ENCODE results near the gene RASA3.

Gene RASA3

DNA sequence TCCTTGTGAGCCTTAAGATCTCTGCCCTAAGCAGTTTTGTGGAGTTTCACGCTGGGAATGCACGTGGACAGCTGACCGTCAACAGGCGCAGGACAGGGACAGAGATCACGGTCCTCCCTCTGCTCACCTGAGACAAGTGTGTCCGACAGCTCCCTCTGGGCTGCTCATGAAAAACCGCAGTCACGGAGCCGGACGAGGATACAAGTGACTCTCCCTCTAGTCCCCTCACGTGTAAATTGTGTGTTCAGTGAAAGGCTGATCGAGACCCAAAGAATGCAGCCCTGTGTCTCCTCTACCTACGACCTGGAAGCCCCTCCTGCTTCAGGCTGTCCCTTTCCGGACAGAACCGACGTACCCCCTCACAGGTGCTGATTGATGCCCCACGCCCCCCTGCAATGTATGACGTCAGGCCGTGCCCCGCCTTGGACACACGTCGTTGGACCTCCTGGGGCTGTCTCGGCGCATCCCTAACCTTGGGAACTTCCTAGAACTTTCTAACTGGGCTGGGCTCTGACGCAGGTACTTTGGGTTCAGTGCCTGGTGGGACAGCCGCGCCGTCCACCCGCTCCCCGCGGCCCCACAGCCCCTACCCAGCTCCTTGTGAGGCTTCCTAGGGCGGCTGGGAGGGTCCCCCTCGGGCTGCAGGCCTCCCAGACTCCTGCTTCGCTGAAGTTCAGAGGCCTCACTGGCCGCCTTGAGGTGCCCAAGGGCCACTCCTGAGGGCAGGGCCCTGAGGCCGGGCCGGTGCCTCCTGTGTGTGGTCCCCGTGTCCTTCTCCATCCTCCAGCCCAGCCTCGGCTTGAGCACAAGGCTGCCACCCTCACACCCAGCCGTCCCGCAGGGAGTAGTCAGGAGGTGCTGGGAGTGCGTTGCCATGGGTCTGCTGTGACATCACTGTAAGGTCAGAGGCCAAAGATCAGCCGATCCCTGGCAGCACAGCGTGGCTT, 158.9 kb downstream of the RASA3 start, which contains the start of gene C13orf46:
C13orf46 (minus strand) TSS at position 859 of the 947 bp plus-strand sequence; CDS start at position 780, 79 bp downstream.
- no peak for DNase-seq

DNA sequence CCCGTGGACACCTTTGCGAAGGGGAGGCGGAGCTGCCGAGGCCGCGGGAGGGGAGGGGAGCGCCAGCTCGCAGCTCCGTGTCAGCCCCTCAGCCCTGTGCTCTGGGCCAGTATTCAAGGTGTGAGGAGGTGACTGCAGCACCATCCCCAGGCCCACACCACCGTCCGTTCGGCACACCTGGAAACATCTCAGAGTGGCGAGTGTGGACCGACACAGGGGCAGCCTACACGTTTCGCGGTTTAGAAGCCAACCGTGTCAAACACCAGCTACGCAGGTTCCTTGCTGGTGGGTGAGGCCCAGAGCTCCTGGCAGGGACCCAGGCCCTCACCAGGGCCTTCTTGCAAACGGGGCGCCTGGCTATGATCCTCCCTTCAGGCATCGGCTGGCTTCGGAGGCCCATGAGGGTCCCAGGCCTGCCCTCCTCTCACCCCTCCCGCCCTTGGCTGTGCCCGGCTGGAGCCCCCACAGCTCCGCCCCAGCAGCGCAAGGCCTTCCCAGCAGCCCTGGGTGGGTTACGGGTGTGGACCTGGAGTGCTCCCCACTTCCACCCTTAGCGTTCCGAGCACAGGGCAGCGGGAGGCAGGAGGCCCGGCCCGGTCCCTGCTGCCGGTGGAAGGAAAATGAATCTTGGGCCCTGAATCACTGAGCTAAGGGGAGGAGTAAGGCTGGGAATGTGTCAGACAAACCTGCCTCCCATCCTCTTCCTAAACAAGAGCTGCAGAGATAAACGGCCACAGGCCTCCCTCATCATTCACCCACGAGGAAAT, 159.8 kb downstream of the RASA3 start:
- no peak for DNase-seq

DNA sequence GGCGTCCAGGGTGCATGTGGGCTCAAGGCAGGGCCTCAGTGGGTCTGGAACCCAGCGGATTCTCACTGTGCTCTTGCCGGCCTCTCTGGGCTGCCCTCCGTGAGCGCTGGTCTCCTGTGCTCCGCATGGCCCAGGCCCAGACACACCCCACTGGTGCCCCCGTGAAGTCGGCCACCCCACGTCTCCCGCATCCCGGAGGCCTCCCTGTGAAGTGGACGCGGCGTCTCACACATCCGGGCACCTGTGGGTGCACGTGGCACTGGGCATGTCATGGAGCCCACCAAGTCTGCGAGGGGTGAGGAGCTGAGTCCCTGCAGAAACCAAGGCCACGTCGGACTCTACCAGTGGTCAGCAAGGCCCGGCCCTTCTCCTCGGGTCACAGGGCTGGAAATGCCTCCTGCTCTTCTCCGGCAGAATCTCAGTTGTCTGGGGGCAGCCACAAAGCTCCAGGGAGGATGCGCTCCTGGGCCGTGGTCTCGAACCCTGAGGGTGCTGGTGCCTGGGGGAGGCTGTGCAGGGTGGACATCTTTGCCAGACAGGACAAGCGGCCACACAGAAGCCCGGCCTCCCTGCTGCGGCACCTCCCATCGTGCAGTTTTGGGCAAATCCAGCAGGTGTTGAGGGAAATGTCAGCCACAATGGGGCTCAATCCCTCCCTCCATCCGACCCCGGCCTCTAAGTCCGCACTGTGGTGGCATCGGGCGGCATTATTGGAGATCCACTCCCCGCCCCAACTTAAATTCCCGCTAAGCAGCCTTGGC, 160.8 kb downstream of the RASA3 start:
- DNase-seq, result no peak

DNA sequence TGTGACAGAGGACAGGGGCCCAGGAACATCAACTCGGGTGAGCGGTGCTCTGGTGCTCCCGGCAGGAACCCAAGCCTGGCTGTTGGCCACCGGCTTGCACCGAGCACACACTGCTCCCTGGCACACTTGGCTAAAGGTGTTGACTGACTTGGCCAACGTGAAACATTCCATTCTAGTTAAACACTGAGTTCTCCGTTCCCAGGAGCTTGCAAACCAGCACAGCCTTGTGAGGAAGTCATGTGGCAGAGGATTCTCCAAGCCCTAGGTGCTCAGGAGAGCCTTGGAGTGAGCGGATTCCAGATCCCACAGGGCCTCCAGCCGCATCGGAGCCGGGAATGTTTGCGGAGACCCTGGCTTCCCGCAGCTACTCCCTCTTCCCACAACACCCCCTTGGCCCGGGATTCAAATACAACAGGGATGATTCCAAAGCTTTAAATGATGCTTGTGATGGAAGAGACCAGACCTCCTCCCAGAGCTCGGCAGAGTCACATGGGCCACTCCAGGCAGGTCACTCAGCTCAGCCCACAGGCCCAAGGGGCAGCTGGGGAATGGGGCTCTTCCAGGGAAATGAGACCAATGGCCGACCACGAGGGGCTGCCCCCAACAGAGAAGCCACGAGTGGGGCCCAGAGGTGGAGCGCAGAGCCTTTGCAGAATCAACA, 161.5 kb downstream of the RASA3 start:
- no peak for DNase-seq

DNA sequence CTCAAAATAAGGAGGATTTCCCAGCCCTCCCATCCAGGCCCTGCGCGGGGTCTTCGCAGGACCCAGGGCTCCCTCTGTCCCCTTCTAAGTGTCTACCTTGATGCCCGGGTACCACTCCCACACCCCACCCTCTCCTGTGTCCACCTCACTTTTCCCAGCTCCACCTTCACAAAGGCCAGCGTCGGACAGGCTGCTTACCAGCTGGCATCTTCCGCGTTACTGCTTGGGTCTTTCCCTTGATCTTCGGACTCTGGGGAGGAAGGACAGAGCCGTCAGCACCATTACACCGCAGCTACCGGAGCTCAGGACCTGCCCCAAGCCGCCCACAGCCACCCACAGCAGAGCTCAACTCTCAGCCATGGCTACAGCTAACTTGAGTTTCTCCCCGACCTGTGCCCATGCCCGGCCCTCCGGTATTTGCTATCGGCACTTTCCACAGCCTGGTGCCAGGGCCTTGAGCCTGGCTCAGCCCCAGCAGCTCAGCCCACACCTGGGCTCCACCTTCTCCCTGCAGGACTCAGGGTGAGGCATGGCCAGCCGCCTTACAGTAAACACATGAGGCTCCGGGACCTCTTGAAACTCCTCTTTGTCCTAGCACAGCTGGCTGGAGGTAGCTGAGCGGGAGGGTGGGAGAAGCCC, 162.3 kb downstream of the RASA3 start:
- DNase-seq, result no peak

DNA sequence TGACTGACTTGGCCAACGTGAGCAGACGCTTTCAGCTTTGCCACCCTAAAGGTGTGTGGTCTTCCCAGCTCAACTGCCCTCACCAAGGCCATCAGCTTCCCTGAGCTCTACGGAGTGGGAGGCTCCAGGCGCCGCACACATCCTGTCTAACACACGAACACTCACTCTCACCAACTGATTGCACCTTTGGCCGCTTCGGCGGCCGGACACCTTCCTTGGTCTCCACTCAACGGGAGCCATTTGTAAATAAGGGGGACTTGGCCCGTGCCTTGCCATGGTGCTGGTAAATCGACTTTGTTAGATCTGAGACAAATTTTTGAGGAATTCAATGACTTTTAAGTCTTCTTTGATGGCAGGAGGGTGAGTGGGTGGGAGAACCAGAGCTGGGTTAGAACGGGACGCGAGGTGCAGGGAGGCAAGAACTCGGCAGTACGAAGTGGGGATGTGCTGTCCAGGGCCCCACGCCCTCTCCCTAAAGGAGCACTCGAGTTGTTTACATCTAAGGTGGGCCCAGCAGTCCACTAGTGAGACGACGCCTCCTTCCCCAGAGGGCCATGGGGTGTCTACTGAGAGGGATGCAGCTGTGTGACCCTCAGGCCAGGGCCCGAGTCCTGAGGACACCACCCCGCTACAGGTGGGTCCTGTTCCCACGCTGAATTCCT, 163.0 kb downstream of the RASA3 start:
- DNase-seq, result no peak

DNA sequence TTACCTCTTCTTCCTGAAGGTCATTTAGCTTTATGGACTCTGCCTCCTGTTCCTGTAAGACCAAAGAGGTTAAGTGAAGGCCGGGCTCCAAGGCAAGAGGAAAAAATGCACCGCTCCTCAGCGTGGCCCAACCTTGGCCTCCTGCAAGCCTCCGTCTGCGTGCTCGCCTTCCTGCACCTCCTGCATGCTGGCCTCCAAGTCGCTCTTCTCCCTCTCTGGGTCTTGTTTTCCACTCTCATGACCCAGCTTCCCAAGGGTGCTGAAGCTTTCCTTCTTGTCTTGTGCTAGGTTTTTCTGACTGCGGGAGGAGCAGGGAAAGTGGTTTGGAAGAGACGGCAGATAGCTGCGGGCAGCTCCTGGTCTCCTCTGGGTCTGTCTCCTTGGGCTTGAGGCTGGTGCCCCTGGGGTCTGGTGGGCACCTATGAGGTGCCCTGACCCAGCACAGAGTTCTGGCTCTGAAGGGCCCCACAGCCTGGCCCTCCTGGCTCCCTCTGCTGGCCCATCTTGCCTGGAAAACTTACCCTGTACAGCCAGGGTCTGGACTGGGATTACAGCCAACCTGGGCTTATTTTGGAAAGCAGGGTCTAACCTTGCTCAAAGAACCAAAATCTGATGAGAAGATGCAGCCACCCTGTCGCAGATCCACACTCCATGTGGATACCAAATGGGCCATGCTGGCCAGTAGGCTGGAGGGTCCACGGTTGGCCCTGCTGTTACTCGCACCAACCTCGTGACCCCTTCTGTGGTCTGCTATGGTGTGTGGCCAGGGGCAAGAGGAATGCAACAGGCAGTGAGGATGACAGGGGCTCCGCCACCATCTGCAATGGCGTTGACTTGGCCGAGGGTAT, 163.7 kb downstream of the RASA3 start:
- no peak for DNase-seq

DNA sequence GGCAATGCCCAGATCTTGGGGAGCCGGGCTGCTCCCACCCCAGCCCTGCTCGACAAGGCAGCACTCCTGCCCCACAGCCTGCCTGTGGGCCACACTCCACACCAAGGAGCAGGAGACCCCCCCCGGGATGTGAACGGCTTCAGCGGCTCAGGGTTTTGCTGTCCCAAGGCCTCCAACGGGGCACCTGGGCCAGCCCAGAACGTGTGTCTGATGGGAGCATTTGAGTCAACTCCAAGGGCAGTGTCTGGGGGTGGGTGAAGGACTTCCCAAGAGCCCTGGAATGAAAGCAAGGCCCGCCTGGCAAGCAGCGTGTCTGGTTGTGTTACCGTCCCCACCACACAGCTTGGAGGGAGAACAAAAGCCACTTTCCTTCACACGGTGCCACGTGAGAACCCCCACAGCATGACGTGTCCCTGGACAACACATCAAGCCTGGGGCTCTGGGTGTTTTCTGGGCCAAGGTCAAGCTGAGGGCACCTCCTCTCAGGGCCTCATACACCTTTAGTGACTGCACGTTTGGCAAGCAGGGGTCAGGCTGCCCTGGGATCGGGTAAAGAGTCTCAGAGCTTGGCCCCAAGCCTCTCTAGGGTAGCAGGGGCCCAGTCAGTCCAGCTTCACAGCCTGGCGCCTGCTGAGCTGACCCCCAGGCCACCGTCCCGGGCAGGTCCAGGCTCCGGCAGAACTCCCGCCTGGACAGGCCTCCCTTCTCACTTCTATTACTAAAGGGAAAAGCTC, 164.5 kb downstream of the RASA3 start:
- no peak for DNase-seq

DNA sequence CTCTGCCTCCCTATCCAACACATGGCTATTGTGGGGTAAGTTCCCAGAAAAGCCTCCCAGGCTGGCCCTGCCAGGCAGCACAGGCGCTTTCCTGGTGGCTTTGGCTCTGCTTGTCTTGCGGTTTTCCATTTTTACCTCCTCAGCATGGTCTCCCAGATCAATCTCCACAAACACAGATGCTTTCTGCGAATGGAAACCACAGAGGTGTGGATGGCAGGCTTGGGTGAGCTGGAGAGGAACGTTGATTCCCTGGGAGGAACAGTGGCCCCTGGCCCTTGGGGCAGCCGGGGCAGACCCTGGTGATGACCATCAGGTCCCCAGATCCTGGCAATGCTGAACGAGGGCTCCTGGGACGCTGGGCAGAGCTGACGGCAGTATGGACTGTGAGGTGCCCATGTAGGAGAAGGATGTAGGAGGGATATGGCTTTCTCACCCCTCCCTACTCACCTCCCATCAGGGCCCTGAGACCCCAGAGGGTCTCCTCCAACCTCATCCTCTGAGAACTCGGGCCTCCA, 165.2 kb downstream of the RASA3 start:
- DNase-seq, result no peak

DNA sequence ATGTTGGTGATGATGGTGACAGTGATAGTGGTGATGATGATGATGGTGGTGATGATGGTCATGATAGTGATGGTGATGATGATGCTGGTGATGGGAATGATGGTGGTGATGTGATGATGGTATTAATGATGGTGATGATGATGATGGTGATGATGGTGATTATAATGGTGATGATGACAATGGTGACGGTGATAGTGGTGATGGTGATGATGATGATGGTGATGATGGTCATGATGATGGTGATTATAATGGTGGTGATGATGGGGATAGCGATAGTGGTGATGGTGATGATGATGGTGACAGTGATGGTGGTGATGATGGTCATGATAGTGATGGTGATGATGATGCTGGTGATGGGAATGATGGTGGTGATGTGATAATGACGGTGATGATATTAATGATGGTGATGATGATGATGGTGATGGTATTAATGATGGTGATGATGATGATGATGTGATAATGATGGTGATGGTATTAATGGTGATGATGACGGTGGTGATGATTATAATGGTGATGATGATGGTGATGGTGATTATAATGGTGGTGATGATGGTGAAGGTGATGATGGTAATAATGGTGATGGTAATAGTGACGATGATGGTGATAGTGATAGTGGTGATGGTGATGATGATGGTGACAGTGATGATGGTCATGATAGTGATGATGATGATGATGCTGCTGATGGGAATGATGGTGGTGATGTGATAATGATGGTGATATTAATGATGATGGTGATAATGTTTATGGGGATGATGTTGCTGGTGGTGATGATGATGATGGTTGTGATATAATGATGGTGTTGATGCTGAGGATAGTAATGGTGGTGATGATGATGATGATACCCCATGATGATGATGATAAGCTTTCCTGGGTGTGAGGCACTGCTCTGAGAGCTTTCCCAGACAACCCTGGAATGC, 166.2 kb downstream of the RASA3 start:
- DNase-seq, result no peak

DNA sequence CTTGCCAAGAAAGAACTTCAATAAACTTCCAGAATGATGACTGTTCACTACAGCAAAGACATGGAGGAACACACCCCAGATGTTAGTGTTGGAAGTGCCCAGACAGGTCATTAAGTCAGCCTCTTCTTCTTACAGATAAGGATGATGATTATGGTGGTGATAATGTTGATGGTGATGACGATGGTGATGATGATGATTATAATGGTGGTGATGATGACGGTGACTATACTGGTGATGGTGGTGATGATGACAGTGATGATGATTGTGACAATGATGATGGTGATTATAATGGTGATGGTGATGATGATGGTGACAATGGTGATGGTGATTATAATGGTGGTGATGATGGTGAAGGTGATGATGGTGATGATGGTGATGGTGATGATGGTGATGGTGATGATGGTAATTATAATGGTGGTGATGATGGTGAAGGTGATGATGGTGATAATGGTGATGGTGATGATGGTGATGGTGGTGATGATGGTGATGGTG, 167.0 kb downstream of the RASA3 start:
- DNase-seq, result no peak

DNA sequence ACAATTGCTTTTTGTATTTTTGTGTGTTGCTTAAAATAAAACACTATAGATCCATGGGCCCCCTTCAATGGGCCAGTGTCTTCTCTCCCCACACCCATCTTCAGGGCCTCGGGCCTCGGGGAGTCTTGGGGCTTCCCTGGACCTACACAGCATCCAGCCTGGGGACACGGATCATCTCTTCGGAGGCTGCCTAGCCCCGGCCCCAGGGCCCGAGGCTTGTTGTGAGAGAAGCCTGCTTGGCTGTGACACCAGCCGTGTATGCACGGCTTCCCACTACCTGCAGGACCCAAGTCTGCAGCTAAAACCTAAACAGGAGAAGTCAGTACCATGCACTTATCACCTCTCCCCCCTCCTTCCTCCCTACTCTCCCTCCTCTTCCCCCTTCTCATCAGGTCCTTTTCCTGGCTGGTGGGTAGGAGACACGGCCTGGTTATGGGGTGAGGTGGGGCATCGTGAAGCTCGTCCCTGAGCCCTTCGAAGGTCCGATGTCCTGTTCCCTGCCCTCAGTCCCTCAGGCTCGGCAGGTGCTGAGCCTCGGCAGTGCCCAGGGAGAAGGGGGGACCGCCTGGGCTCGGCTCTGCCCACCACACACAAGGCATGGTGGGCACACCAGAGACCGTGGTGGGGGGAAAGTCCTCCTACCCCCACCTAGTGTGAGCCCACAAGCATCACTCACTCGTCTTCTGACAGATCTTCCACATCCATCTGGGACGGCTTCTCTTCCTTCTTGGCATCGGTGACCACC, 168.0 kb downstream of the RASA3 start:
- no peak for DNase-seq

DNA sequence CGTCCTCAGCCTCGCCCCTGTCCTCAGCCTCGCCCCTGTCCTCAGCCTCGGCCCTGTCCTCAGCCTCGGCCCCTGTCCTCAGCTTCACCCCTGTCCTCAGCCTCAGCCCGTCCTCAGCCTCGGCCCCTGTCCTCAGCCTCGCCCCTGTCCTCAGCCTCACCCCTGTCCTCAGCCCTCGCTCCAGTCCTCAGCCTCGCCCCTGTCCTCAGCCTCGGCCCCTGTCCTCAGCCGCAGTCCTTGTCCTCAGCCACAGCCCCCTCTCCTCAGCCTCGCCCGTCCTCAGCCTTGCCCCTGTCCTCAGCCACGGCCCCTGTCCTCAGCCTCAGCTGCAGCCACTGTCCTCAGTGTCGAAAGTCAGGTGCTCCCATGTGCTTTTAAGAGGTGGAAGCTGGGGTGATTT, 169.0 kb downstream of the RASA3 start:
- DNase-seq, result no peak

DNA sequence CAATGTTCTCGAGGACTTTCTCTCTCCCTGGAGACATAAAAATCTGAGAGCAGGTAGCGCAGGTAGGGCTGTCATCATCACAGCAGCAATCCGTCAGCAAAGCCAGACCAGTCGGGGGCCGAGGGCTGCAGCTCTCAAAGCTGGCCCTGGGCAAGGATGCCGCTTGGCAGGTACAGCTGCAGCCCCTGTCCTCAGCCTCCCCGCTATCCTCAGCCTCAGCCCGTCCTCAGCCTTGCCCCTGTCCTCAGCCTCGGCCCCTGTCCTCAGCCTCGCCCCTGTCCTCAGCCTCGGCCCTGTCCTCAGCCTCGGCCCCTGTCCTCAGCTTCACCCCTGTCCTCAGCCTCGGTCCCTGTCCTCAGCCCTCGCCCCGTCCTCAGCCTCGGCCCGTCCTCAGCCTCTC, 169.4 kb downstream of the RASA3 start:
- no peak for DNase-seq

DNA sequence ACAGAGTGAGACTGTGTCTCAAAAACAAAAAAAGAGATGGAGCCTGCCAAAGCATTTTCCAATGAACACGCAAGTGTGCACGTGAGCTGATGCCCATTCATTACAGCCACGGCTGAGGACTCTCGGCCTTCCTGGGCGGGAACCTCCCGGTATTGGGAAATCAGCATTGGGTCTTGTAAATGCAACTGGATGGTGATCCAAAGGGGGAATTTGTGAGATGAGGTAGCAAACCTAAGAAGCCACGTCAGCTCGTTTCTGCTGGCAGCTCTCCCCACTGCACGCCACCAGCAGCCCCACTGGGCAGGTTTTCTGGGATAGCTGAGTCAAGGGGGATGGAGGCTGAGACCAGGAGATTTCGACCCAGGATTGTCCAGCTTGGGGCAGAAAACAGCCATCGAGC, 170.0 kb downstream of the RASA3 start:
- DNase-seq, result no peak

DNA sequence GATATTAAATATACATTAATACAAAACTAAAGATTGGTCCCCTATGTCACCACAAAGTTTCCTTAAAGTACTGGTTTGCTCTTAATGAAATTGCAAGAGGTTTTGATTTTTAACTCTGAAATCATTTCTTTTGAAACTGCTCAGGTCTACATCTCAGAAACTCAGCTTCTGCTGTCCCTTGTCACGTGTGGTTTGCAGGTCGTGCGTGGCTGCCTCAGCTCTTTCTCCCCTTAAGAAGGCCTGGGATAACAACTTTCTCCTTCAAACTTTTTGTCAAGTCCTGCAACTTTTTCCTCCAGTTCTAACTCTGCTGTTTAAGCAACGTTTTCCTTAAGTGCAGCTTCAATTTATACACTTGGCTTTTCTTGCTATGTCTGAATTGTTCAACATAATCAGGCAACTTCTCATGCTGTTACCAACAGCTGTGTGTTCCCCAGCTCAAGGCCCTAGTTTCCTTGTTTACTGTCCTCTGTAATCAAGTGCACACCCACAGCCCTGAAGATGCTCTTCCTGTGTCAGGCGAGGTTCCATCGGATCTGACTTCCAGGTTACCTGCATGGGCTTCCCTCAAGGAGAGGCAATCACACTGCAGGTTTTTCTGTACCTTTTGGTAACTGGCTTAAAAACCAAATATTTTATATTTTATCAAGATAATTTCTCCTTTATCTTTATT, 172.0 kb downstream of the RASA3 start:
- no peak for DNase-seq

DNA sequence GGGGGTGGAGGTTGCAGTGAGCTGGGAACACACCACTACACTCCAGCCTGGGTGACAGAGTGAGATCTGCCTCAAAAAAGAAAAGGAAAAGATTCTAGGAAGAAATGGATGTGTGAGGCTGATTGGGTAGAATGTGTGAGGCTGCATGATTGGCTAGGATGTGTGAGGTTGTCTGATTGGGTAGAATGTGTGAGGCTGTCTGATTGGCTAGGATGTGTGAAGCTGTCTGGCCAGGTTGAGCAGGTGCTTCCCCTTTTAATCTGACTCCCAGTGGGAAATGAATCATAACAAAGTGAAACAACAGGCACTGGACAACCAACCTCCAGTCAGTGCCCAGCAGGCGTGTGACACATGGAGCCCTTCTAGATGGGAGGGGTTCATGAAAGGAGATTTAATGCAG, 173.2 kb downstream of the RASA3 start:
- no peak for DNase-seq

Measured in NCI-H510A (cell line).